HG02943 (cell line): ENCODE data around the gene FRMD8.

Experiments
- ATAC-seq: cut with Tn5 transposase; IDR thresholded peaks from one replicate; pipeline ENCODE4 v1.9.1; 2021; ENCODE audit warnings: mild to moderate bottlenecking, low read depth, moderate library complexity; ENCODE audit not compliant: unreplicated experiment

FRMD8 gene

GRCh38 chr11:65422633-65423515 lies 36.4 kb downstream of the FRMD8 start, which contains the start of gene NEAT1:
Gene NEAT1, plus strand, starts transcription at chr11:65422798.
- ATAC-seq: peak; percentile 27

- no peak for ATAC-seq
These were observed 37.2 kb downstream of the FRMD8 start for GRCh38 chr11:65423516-65424204.

- ATAC-seq: no peak
These were observed 38.0 kb downstream of the FRMD8 start for GRCh38 chr11:65424205-65425104.

GRCh38 chr11:65425105-65425970 lies 38.9 kb downstream of the FRMD8 start:
- no peak for ATAC-seq

GRCh38 chr11:65425971-65426838 lies 39.8 kb downstream of the FRMD8 start:
- ATAC-seq: no peak

- ATAC-seq: no peak
These were observed 40.6 kb downstream of the FRMD8 start for GRCh38 chr11:65426839-65427690.

GRCh38 chr11:65427691-65428577 lies 41.5 kb downstream of the FRMD8 start:
- no peak for ATAC-seq

GRCh38 chr11:65428578-65429067 lies 42.2 kb downstream of the FRMD8 start:
- no peak for ATAC-seq

GRCh38 chr11:65429068-65429681 lies 42.7 kb downstream of the FRMD8 start:
- no peak for ATAC-seq

GRCh38 chr11:65429724-65430405 lies 43.4 kb downstream of the FRMD8 start:
- no peak for ATAC-seq

- ATAC-seq: no peak
These were observed 44.2 kb downstream of the FRMD8 start for GRCh38 chr11:65430406-65431217.

GRCh38 chr11:65431451-65432099 lies 45.1 kb downstream of the FRMD8 start:
- no peak for ATAC-seq

GRCh38 chr11:65432100-65432650 lies 45.7 kb downstream of the FRMD8 start:
- no peak for ATAC-seq
